NOMO-1 treated with dmso at 0.1 percent for 144 hours (cell line): Measurements from ENCODE around the gene MPRIP.

Experiments
- DNase-seq: peaks from one replicate; lab custom pipeline; 2025; ENCODE audit not compliant: unreplicated experiment; lab: John Stamatoyannopoulos, UW

The MPRIP gene

DNA sequence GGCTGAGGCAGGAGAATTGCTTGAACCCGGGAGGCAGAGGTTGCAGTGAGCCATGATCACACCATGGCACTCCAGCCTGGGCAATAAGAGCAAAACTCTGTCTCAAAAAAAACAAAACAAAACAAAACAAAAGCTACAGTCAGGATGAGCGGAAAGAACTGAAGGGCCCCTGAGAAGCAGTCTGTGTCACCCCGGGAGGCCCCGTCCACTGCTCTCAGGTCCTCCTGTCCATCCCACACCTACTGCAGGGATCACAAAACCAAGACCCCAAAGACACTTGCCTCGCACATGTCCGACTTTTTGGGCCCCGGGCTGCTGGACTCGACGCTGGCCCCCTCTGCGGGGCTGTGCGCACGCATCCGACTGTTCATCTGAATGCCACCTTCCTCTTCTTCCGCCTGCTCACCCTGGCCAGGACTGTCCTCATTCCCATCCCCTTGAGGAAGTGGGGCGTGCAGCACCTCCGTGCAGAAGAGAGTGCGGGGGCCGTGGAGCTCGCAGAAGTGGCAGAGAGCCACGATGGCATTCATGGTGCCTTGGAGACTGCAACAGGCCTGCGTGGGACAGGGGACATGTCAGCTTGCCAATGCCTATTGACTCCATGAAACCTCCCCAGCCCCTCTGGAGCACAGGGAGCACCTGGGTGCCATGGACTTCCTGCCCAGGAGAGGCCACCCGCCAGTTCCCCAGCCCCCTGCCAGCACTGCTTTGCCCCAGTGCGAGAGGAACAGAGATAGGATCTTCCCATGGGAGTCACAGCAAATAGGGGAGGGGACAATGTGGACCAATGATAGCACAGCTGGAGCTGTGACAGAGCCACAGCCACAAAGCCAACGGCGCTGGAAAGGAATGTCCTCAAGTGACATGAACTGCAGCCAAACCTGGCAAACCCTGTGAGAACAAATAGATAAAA lies 185.6 kb downstream of the MPRIP start:
- DNase-seq: no peak

DNA sequence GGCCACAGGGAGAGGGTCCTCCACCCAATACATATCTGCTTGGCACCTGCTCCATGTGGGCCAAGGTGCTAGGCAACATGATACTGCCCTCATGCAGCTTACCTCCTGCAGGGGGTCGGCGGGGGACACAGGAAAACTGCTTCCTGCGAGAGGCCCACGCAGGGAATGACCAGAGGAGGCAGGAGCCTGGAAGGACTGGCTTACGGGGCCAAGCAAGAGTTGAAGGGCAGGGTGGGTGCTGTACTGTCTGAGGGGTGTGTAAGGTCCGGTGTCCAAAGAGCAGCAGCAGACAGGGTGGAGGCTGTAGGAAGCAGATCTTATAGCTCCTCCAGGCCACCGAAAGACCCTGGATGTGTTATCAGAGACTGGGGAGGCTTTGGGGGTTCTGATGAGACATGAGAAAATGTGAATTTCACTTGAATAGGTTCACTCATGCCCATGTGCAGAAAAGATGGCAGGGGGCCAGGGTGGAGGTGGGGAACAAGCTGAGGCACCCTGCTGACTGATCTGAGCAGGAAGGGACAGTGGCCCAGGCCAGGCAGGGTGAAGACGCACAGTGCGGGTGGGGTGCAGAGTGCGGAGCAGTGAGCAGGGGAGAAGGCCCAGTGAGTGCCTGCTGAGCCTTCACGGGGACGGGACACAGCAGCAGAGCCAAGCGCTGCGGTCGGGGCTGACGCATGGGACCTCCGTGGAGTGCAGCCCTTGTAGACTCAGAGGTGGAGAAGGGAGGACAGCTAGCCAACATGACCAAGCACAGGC lies 186.4 kb downstream of the MPRIP start:
- no peak for DNase-seq

DNA sequence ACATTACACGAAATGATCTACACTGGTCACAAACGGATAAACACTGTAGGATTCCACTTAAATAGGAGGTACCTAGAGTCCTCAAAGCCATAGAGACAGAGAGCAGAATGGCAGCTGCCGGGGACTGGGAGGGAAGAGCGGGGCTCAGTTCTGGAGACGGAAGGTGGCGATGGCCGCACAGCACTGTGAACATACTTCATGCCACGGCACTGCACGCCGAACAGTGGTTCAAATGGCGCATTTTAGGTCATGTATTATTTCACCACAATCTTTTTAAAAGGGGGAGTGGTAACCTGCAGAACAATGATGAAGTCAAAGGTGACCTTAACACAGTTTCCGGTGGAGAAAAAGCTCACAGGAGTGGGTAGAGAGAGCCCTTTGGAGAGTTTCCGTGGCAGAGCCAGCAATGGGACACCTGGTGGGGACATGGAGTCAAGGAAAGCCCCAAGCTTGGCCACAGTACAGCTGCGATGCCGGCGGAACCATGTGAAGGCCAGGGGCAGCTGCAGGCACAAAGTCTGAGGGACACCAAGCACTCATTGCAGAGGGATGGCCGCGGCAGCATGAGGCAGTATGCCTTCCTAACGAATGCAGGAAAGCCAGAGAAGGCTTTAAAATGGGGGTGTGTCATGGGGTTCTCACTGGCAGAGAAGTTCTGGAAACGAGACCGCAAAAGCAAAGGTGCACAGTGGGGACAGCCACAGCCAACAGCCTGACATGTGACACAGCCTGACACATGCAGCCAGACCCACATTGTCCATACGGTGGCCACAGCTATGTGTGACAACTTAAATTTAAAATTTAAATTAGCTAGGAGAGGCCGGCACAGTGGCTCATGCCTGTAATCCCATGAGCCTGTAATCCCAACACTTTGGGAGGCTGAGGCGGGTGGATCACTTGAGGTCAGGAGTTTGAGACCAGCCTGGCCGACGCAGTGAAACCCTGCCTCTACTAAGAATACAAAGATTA lies 187.4 kb downstream of the MPRIP start:
- no peak for DNase-seq

DNA sequence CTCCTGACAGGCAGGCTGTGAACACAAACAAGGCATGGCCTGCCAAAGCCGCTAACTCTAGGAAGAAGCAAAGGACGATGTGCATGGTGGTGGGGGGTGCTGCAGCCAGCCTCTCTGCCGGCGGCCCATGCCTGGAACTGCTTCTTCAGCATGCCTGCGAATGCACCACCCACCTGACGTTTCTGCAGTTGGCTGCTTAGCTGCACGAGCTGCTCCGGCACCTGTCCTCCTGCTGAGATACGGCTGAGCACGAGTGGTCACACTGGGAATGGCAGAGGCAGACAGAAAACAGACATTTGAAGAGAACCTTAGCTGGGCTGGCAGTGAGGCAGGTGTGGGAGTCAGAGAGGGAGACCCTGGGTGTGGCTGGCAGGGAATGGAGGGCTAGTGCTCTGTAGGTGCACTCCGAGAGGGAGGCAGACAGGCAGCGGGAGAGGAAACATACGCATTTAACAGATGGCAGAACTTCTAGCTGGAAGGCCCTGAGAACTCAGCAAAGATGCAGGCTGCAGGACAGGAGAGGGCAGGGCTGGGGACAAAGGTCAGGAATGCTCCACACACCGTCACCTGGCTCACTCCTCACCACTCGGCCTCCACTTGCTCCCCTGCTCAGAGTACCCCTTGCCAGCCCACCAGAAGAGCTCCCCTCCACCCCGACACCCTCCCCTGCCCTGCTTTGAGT lies 189.5 kb downstream of the MPRIP start:
- DNase-seq: no peak

DNA sequence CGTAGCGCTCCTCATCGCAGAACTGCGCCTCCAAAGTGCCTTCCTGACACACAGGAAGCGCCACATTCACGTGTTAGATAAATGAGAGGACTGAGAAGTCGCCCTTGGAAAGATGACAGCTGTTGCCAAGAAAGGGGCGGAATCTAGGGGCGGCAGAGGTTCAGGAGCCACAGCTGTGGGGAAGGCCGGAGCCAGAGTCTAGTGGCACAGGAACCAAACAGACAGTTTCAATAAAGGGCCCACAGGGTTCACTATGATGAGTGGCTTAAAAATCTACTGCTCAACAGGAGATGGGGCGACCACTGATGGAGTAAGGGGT lies 190.0 kb downstream of the MPRIP start:
- DNase-seq: no peak

DNA sequence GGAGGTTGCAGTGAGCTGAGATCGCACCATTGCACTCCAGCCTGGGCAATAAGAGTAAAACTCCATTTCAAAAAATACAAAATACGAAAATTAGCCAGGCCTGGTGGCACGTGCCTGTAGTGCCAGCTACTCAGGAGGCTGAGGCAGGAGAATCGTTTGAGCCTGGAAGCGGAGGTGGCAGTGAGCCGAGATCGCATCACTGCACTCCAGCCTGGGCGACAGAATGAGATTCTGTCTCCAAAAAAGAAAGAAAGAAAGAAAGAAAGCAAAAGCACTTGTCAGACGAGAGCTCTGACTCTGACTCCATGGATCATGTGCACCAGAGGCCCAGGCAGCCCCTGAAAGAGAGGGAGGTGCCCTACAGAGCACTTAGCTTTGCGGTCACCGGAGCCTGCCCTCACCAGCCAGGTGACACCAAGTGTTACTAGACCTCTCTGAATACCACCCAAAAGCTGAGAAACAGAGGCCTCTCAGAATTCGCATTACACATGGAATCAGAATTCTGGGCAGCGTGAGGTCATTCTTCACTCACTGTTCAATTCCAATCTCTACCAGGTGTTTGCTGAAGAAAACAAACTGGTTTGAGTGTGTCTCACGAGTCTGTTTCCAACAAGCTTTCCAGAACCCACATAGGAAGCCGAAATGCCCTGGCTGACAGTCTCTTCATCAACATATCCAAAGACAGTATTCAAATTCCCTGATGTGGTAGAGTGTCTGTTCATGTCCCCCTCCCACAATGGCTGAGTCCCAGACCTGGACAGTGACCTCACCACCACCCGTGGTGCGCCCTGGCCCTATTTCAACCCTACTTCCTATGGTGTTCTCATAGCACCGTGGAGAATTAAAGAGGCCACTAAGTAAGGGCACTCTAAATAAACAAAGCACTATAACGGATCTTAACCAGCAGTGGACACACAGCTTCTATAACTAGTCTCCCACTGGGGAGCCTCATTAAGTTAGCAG lies 193.2 kb downstream of the MPRIP start:
- no peak for DNase-seq

DNA sequence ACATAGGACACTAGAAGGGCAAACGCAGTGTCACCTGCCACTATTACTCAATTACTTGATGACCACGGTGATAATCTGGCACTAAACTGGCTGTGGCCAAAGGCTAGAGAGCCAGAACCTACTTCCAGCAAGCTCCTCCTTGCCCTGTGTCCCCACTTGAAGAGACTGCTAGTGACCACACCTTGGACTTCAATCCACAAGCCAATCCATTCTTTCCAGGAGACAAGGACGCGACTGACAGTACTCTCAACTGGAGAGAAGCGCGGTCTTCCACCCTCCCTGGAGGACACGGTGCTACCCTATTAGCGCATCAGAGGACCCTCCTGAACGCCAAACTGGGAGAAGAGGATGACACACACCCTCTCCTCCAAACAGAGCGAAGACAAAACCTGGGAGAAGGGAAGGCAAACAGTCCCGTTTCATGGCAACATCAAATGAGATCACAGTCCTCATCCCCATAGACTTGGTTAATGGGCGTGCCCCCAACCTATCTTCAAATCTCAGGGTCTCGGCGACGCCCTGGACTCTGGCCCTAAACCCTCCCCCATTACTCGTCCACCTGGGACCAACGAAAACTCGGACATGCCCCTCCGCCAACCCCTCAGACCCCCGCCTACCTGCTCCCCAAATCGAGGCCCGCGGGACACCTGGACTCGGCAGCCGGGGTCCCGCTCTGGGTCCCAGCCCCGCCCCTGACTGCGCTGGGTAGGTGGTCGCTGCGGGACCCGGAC lies 194.2 kb downstream of the MPRIP start:
- no peak for DNase-seq

DNA sequence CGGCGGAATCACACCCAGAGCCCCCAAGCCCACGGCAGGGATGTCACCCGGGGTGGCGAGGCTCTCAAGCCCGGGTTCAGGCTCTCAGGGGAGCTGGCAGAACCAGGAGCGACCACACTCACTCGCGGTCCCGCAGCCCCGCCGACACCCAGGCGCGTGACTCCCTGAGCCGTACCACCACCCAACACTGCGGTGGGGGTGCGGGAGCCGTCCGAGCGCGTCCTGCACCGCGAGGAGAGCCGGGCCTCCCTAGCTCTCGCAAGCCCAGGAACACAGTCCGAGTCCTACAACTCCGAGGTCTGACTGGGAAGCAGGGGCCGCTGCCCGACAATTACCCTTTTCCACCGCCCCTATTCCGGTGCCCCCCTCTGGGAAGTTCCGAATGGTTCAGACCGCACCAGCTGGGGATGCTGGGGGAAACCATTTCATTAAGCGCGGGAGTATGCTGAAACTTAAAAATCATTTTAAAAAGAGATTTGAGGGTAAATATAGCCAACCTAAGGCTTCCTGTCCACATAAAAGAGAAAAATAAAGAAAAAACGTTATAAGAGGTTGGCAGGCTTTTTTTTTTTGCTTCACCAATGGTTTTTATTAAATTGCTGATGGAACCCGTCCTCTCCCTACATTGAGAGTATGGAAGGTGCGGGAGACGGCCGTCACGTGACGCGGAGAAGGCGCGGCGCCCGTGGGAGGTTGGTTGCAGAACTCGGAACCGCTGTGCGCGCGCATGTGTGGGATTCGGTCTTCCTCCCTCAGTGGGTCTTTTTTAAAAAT lies 195.0 kb downstream of the MPRIP start, which contains the start of gene FLCN:
Gene FLCN (minus strand): TSS at position 143 of the 774 bp plus-strand sequence. CDS start 9,031 bp downstream, outside the sequence.
- peak; percentile 81 for DNase-seq

DNA sequence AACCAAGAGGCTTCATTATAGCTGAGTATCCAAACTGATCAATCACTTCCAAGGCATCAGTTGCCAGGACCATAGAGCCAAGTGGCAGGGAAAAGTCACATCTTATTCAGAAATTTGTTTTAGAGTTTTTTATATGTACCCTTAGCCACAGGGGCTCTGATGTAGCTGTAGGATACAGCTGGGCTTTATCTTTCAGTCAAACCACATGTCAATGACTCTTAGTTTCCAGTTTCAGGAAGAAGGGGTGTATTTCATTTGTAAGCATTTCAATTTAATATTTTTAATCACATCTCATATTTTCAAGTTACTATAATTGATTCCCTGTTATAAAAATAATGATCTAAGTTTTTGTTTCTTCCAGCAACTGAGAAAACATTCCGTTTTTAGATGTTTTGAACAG lies 197.6 kb downstream of the MPRIP start:
- no peak for DNase-seq

DNA sequence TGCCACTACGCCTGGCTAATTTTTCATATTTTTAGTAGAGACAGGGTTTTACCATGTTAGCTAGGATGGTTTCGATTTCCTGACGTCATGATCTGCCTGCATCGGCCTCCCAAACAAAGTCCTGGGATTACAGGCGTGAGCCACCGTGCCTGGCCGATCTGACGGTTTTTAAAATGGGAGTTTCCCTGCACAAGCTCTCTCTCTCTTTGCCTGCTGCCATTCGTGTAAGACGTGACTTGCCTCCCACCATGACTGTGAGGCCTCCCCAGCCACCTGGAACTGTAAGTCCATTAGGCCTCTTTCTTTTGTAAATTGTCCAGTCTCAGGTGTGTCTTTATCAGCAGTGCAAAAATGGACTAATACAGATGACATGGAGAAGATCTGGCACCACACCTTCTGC lies 199.4 kb downstream of the MPRIP start:
- no peak for DNase-seq

DNA sequence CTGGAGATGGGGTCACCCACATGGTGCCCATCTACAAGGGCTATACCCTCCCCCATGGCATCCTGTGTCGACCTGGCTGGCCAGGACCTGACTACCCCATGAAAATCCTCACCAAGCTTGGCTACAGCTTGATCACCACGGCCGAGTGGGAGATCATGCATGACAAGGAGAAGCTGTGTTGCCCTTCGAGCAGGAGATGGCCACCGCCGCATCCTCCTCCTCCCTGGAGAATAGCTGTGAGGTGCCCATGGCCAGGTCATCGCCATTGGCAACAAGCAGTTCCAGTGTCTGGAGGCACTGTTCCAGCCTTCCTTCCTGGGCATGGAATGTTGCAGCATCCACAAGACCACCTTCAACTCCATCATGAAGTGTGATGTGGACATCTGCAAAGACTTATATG lies 200.0 kb downstream of the MPRIP start:
- no peak for DNase-seq
